ENCODE results near the gene RPS6KC1. TPM values are rescaled to one million over a fixed set of nuclear protein-coding genes. Genes with fewer than 3 reads are reported as not detected.
"Not testable (repeated sequence)": the region's sequence is repeated elsewhere in the genome, so short reads cannot be mapped to it uniquely, and the experiment has no call there.

Gene RPS6KC1
- total and polyA plus RNA-seq, 4 donors: 7.4 to 26.7 (median 17.3) TPM

DNA sequence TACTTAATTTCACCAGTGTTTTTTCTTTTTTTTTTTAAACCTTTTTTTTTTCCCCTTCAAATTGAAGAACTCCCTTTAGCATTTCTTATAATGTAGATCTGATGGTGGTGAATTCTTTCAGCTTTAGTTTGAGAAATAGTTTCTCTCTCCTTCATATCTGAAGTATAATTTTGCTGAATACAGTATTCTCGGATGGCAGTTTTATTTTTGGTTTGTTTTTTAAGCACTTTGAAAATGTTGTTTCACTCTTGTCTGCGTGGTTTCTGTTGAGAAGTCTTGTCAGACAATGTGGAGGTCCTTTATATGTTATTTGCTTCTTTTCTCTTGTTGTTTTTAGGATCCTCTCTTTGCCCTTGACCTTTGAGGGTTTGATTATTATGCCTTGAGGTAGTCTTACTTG, 135.1 kb downstream of the RPS6KC1 start:
- Histone ChIP-seq H3K4me3 (ENCODE audit: low read length in 2 of 2) (no peak overlapping the region), H3K36me3 (ENCODE audit: control insufficient read depth in 1 of 2, insufficient read depth in 2 of 2, low read length in 1 of 2) (peaks cover 0 to 5% of the 10 kb centered on the region in 2 donors), H3K4me1 (ENCODE audit: control insufficient read depth in 1 of 2, insufficient read depth in 2 of 2, low read length in 2 of 2) (no peaks in the 10 kb centered on the region), H3K27me3 (ENCODE audit: control insufficient read depth in 1 of 2, insufficient read depth in 2 of 2, low read length in 1 of 2) (no peaks in the 10 kb centered on the region), H3K9me3 (ENCODE audit: control insufficient read depth, low read length) (peaks cover 4% of the 10 kb centered on the region), H3K27ac (ENCODE audit: low read depth in 1 of 2, low read length in 2 of 2) (no peak overlapping the region)
- intact Hi-C loops (cut with DNase I): no loop called here
- WGBS, 2 donors: 90 to 94% methylated on average over 2 of the region's 2 CpGs
- ATAC-seq (ENCODE audit: low FRiP score): no peak
- no peak for DNase-seq

DNA sequence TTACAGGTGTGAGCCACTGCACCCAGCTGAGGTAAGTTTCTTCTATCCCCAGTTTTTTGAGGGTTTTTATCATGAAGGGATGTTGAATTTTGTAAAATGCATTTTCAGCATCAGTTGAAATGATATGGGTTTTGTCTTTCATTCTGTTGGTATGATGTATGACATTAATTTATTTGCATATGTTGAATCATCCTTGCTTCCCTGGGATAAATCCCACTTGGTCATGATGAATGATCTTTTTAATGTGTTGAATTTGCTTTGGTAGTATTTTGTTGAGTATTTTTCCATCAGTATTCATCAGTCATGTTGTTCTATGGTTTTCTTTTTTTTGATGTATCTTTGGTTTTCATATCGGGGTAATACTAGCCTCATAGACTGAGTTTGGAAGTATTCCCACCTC, 141.0 kb downstream of the RPS6KC1 start:
- H3K4me1 ChIP-seq (ENCODE audit: control insufficient read depth in 1 of 2, insufficient read depth in 2 of 2, low read length in 2 of 2): no peaks in the 10 kb centered on the region
- peaks cover 0 to 5% of the 10 kb centered on the region in 2 donors for H3K36me3 ChIP-seq (ENCODE audit: control insufficient read depth in 1 of 2, insufficient read depth in 2 of 2, low read length in 1 of 2)
- no peaks in the 10 kb centered on the region for H3K27me3 ChIP-seq (ENCODE audit: control insufficient read depth in 1 of 2, insufficient read depth in 2 of 2, low read length in 1 of 2)
- H3K9me3 ChIP-seq (ENCODE audit: control insufficient read depth, low read length): peaks cover 2% of the 10 kb centered on the region
- WGBS, 2 donors: 79 to 90% methylated on average over 1 of the region's 1 CpG
- H3K27ac ChIP-seq (ENCODE audit: low read depth in 1 of 2, low read length in 2 of 2): no peak overlapping the region
- ATAC-seq (ENCODE audit: low FRiP score) (no peak), DNase-seq (no peak)
- intact Hi-C loops (cut with DNase I): no loop called here
- no peak overlapping the region for H3K4me3 ChIP-seq (ENCODE audit: low read length in 2 of 2)

DNA sequence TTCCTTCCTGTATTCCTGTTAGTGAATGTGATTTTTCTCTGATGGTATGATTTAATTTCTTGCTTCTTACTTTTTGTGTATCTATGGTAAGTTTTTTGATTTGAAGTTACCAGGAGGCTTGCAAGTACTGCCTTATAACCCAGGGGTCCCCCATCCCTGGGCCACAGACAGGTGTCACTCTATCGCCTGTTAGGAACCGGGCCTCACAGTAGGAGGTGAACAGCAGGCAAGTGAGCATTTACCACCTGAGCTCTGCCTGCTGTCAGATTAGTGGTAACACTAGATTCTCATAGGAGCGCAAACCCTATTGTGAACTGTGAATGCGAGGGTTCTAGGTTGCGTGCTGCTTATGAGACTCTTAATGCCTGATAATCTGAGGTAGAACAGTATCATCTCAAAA, 143.3 kb downstream of the RPS6KC1 start:
- 86 to 93% methylated on average over 5 of the region's 5 CpGs for WGBS, 2 donors
- no peaks in the 10 kb centered on the region for H3K27me3 ChIP-seq (ENCODE audit: control insufficient read depth in 1 of 2, insufficient read depth in 2 of 2, low read length in 1 of 2)

DNA sequence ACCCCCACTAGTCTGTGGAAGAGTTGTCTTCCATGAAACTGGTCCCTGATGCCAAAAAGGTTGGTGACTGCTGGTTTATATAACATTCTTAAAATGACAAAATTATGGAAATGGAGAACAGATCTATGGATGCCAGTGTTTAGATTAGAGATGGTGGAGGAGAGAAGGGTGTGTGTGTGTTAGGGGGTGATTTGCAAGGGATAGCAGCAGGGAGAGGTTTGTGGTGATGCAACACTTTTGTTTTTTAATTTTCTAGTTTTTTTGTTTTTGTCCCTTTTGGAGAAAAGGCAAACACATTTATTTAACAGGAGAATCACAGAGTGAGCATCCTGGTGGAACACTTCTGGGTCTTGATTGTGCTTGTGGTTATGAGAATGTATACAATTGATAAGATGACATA, 143.8 kb downstream of the RPS6KC1 start:
- no peaks in the 10 kb centered on the region for H3K4me1 ChIP-seq (ENCODE audit: control insufficient read depth in 1 of 2, insufficient read depth in 2 of 2, low read length in 2 of 2)
- intact Hi-C loops (cut with DNase I): no loop called here
- H3K9me3 ChIP-seq (ENCODE audit: control insufficient read depth, low read length): no peaks in the 10 kb centered on the region
- no peak overlapping the region for H3K4me3 ChIP-seq (ENCODE audit: low read length in 2 of 2)
- no peaks in the 10 kb centered on the region for H3K27me3 ChIP-seq (ENCODE audit: control insufficient read depth in 1 of 2, insufficient read depth in 2 of 2, low read length in 1 of 2)
- ATAC-seq (ENCODE audit: low FRiP score): no peak
- DNase-seq: no peak
- no peaks in the 10 kb centered on the region for H3K36me3 ChIP-seq (ENCODE audit: control insufficient read depth in 1 of 2, insufficient read depth in 2 of 2, low read length in 1 of 2)
- no peak overlapping the region for H3K27ac ChIP-seq (ENCODE audit: low read depth in 1 of 2, low read length in 2 of 2)

More for the DNA sequence above, 143.3 kb downstream of the RPS6KC1 start:
- Histone ChIP-seq H3K36me3 (ENCODE audit: control insufficient read depth in 1 of 2, insufficient read depth in 2 of 2, low read length in 1 of 2) (no peaks in the 10 kb centered on the region), H3K27ac (ENCODE audit: low read depth in 1 of 2, low read length in 2 of 2) (no peak overlapping the region), H3K4me1 (ENCODE audit: control insufficient read depth in 1 of 2, insufficient read depth in 2 of 2, low read length in 2 of 2) (no peaks in the 10 kb centered on the region), H3K4me3 (ENCODE audit: low read length in 2 of 2) (no peak overlapping the region), H3K9me3 (ENCODE audit: control insufficient read depth, low read length) (no peaks in the 10 kb centered on the region)
- intact Hi-C loops (cut with DNase I): no loop called here
- DNase-seq (no peak), ATAC-seq (ENCODE audit: low FRiP score) (no peak)

DNA sequence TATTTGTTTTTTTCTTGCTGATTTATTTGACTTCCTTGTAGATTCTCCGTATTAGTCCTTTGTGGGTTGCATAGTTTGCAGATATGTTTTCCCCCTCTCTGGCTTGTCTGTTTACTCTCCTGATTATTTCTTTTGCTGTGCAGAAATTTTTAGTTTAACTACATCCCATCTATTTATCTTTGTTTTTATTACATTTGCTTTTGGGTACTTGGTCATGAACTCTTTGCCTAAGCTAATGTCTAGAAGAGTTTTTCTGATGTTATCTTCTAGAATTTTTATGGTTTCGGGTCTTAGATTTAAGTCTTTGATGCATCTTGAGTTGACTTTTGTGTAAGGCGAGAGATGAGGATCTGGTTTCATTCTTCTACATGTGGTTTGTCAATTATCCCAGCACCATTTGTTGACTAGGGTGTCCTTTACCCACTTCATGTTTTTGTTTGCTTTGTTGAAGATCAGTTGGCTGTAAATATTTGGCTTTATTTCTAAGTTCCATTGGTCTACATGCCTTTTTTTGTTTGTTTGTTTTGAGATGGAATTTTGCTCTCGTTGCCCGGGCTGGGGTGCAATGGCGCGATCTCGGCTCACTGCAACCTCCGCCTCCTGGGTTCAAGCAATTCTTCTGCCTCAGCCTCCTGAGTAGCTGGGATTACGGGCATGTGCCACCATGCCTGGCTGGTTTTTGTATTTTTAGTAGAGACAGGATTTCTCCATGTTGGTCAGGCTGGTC, 145.4 kb downstream of the RPS6KC1 start:
- H3K4me1 ChIP-seq (ENCODE audit: control insufficient read depth in 1 of 2, insufficient read depth in 2 of 2, low read length in 2 of 2); H3K9me3 ChIP-seq (ENCODE audit: control insufficient read depth, low read length); ATAC-seq (ENCODE audit: low FRiP score); H3K27ac ChIP-seq (ENCODE audit: low read depth in 1 of 2, low read length in 2 of 2); DNase-seq; H3K36me3 ChIP-seq (ENCODE audit: control insufficient read depth in 1 of 2, insufficient read depth in 2 of 2, low read length in 1 of 2); intact Hi-C loops (cut with DNase I); H3K4me3 ChIP-seq (ENCODE audit: low read length in 2 of 2); H3K27me3 ChIP-seq (ENCODE audit: control insufficient read depth in 1 of 2, insufficient read depth in 2 of 2, low read length in 1 of 2): not testable (repeated sequence)
- WGBS, 2 donors: 62 to 76% methylated on average over 10 of the region's 10 CpGs

DNA sequence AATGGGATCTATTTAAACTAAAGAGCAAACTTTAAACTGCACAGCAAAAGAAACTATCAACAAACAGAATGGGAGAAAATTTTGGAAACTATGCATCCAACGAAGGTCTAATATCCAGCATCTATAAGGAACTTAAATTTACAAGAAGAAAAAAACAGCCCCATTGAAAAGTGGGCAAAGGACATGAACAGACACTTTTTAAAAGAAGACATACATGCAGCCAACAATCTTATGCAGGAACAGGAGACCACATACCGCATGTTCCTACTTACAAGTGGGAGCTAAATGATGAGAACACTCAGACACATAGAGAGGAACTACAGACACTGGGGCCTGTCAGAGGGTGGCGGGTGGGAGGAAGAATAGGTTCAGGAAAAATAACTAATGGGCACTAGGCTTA, 149.6 kb downstream of the RPS6KC1 start:
- ATAC-seq (ENCODE audit: low FRiP score): no peak
- Histone ChIP-seq H3K4me3 (ENCODE audit: low read length in 2 of 2) (no peak overlapping the region), H3K27ac (ENCODE audit: low read depth in 1 of 2, low read length in 2 of 2) (no peak overlapping the region), H3K9me3 (ENCODE audit: control insufficient read depth, low read length) (no peaks in the 10 kb centered on the region), H3K36me3 (ENCODE audit: control insufficient read depth in 1 of 2, insufficient read depth in 2 of 2, low read length in 1 of 2) (no peaks in the 10 kb centered on the region), H3K27me3 (ENCODE audit: control insufficient read depth in 1 of 2, insufficient read depth in 2 of 2, low read length in 1 of 2) (no peaks in the 10 kb centered on the region), H3K4me1 (ENCODE audit: control insufficient read depth in 1 of 2, insufficient read depth in 2 of 2, low read length in 2 of 2) (no peaks in the 10 kb centered on the region)
- no peak for DNase-seq
- intact Hi-C loops (cut with DNase I): no loop called here
- WGBS, 2 donors: 97 to 98% methylated on average over 3 of the region's 3 CpGs

DNA sequence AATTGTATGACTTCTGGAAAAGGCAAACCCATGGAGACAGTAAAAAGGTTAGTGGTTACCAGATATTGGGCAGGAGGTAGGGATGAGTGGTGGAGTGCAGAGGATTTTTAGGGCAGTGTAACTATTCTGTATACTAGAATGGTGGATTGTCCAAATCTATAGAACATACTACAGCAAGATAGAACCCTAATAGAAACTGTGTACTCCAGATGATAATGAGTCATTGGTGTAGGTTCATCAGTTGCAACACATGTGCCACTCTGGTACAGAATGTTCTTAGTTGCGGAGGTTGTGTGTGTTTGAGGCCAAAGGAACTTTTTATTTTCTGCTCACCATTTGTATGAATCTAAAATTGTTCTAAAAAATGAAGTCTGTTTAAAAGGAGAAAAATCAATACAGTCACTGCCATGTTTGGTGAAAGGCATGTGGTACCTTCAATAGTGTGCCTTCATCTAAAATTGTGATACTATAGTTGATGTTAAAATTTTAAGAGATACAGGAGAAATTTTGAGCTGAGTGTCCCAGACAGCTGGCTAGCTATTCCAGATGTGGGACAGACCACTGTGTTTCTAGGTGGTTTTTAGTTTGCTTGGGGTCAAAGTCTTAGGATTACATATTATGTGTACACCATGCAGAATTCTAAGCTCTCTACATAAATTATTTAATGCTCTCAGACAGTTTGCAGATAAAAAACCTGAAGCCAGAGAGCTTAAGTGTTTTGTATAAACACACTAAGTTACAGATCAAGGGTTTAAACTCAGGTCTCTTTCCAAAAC, 150.5 kb downstream of the RPS6KC1 start:
- DNase-seq (no peak), ATAC-seq (ENCODE audit: low FRiP score) (no peak)
- no peak overlapping the region for H3K27ac ChIP-seq (ENCODE audit: low read depth in 1 of 2, low read length in 2 of 2)
- H3K4me3 ChIP-seq (ENCODE audit: low read length in 2 of 2): no peak overlapping the region
- no peaks in the 10 kb centered on the region for H3K27me3 ChIP-seq (ENCODE audit: control insufficient read depth in 1 of 2, insufficient read depth in 2 of 2, low read length in 1 of 2)
- intact Hi-C loops (cut with DNase I): no loop called here
- no peaks in the 10 kb centered on the region for H3K4me1 ChIP-seq (ENCODE audit: control insufficient read depth in 1 of 2, insufficient read depth in 2 of 2, low read length in 2 of 2)
- WGBS, 2 donors: 96 to 100% methylated on average over 1 of the region's 1 CpG
- no peaks in the 10 kb centered on the region for H3K36me3 ChIP-seq (ENCODE audit: control insufficient read depth in 1 of 2, insufficient read depth in 2 of 2, low read length in 1 of 2)
- no peaks in the 10 kb centered on the region for H3K9me3 ChIP-seq (ENCODE audit: control insufficient read depth, low read length)

DNA sequence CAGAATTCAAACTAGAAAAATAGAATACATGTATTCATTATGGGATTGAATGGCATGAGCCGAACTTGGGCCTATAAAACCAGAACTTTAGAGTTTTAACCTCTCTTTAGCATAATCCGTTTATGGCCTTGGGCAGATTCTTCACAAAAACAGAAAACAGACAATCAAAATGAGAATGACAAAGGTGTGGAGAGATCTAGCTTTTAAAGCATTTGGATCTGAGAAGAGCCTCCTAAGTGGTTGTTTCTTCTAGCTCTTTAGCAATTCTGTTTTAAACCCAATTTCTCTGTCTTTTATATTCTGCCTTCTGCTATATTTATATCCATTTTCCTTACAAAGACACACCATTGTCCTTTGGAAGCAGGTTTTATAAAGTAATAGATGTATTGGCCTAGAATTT, 160.2 kb downstream of the RPS6KC1 start:
- H3K36me3 ChIP-seq (ENCODE audit: control insufficient read depth in 1 of 2, insufficient read depth in 2 of 2, low read length in 1 of 2): peaks cover 0 to 1% of the 10 kb centered on the region in 2 donors
- no peak overlapping the region for H3K27ac ChIP-seq (ENCODE audit: low read depth in 1 of 2, low read length in 2 of 2)
- intact Hi-C loops (cut with DNase I): no loop called here

DNA sequence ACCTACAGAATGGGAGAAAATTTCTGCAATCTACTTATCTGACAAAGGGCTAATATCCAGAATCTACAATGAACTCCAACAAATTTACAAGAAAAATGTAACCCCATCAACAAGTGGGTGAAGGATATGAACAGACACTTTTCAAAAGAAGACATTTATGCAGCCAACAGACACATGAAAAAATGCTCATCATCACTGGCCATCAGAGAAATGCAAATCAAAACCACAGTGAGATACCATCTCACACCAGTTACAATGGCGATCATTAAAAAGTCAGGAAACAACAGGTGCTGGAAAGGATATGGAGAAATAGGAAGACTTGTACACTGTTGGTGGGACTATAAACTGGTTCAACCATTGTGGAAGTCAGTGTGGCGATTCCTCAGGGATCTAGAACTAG, 168.0 kb downstream of the RPS6KC1 start:
- H3K4me3 ChIP-seq (ENCODE audit: low read length in 2 of 2); H3K9me3 ChIP-seq (ENCODE audit: control insufficient read depth, low read length); H3K4me1 ChIP-seq (ENCODE audit: control insufficient read depth in 1 of 2, insufficient read depth in 2 of 2, low read length in 2 of 2); DNase-seq; intact Hi-C loops (cut with DNase I); H3K27ac ChIP-seq (ENCODE audit: low read depth in 1 of 2, low read length in 2 of 2); ATAC-seq (ENCODE audit: low FRiP score); H3K27me3 ChIP-seq (ENCODE audit: control insufficient read depth in 1 of 2, insufficient read depth in 2 of 2, low read length in 1 of 2); H3K36me3 ChIP-seq (ENCODE audit: control insufficient read depth in 1 of 2, insufficient read depth in 2 of 2, low read length in 1 of 2): not testable (repeated sequence)
- WGBS, 2 donors: 95 to 100% methylated on average over 2 of the region's 2 CpGs

More for the DNA sequence above, 160.2 kb downstream of the RPS6KC1 start:
- Histone ChIP-seq H3K9me3 (ENCODE audit: control insufficient read depth, low read length) (no peaks in the 10 kb centered on the region), H3K27me3 (ENCODE audit: control insufficient read depth in 1 of 2, insufficient read depth in 2 of 2, low read length in 1 of 2) (no peaks in the 10 kb centered on the region), H3K4me3 (ENCODE audit: low read length in 2 of 2) (no peak overlapping the region), H3K4me1 (ENCODE audit: control insufficient read depth in 1 of 2, insufficient read depth in 2 of 2, low read length in 2 of 2) (no peaks in the 10 kb centered on the region)
- 93 to 97% methylated on average over 2 of the region's 2 CpGs for WGBS, 2 donors
- DNase-seq (no peak), ATAC-seq (ENCODE audit: low FRiP score) (no peak)

All from aorta (tissue), 5 donors.